ENCODE data around the gene NGLY1. TPM values are rescaled to one million over a fixed set of nuclear protein-coding genes. Genes with fewer than 3 reads are reported as not detected.

Gene NGLY1
- total and polyA plus RNA-seq, 2 of the 4 experiments (the other 2 are of a cell fraction) = 10.0 to 14.9 TPM

DNA sequence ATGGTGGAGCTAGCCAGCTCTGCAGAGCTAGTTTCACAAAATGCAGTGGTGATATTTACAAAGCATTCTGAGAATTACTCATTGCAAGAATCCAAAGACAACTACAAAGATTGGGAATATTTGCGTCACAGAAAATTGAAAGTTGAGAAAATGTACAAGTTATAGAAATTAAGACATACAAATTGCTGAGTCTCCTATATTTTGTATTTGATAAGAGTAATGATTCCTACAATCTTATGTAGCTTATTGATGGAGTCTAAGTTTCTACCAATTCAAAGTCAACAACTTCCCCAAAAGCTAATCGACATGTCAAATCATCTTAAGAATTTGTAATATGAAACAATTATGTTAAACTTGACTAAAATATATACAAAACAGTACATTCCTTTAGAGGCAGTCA is 72.2 kb downstream of the NGLY1 start:
- Histone ChIP-seq H3K4ac (ENCODE audit: low read depth, low read length) (no peak overlapping the region), H3K9me1 (ENCODE audit: insufficient read depth, low read length) (no peaks in the 10 kb centered on the region), H3K27ac (ENCODE audit: insufficient read depth, low read length) (no peak overlapping the region), H3K23ac (ENCODE audit: low read depth, low read length) (no peak overlapping the region), H2BK5ac (ENCODE audit: low read depth, low read length, poor library complexity, severe bottlenecking) (no peak overlapping the region), H2AFZ (replicated peaks; ENCODE audit: low read length, poor library complexity) (no peak overlapping the region), H3K18ac (ENCODE audit: low read depth, low read length) (no peak overlapping the region), H4K20me1 (ENCODE audit: insufficient read depth, low read length) (no peaks in the 10 kb centered on the region), H3K56ac (ENCODE audit: extremely low read depth, insufficient read depth, low read length) (no peak overlapping the region), H3K79me1 (ENCODE audit: low read depth in 1 of 2, low read length in 2 of 2) (no peaks in the 10 kb centered on the region), H4K91ac (ENCODE audit: insufficient read depth, low read depth, low read length) (no peak overlapping the region), H2BK120ac (ENCODE audit: low read depth, low read length) (no peak overlapping the region), H3K4me2 (ENCODE audit: low read depth, low read length) (no peak overlapping the region), H2BK15ac (ENCODE audit: low read depth, low read length) (no peak overlapping the region), H3K4me1 (ENCODE audit: control insufficient read depth, insufficient read depth, low read length) (no peaks in the 10 kb centered on the region), H3K14ac (replicated peaks; ENCODE audit: low read depth, low read length) (no peak overlapping the region), H3K36me3 (ENCODE audit: control insufficient read depth, insufficient read depth, low read length) (no peaks in the 10 kb centered on the region), H3K9me3 (ENCODE audit: control insufficient read depth, insufficient read depth, low read length) (no peaks in the 10 kb centered on the region), H4K5ac (ENCODE audit: low read depth, low read length) (no peak overlapping the region), H3K4me3 (ENCODE audit: insufficient read depth, low read depth, low read length) (no peak overlapping the region), H3K9ac (ENCODE audit: low read depth, low read length) (no peak overlapping the region), H2BK20ac (ENCODE audit: low read depth, low read length) (no peak overlapping the region), H2AK5ac (ENCODE audit: low read depth, low read length) (no peak overlapping the region), H4K8ac (ENCODE audit: low read depth in 2 of 2, low read length in 2 of 2) (no peak overlapping the region), H3K27me3 (ENCODE audit: control insufficient read depth, insufficient read depth, low read length) (peaks cover 2% of the 10 kb centered on the region; the same call in 1 of the 2 replicates), H2AK9ac (replicated peaks; ENCODE audit: low read depth, low read length, poor library complexity) (no peak overlapping the region)
- intact Hi-C loops (cut with micrococcal nuclease) = no loop called here
- in situ Hi-C loops (cut with MboI; ENCODE audit: low sequenced_read_pairs) = no loop called here
- TF ChIP-seq SMC3 (IDR thresholded peaks at IDR 0.05; ENCODE audit: low read depth, low read length) (no peak), MAZ (IDR thresholded peaks at IDR 0.05; ENCODE audit: borderline replicate concordance, low read depth, low read length) (no peak), BHLHE40 (IDR thresholded peaks at IDR 0.05; ENCODE audit: low read depth, low read length) (no peak), FOS (IDR thresholded peaks at IDR 0.05; ENCODE audit: low read depth, low read length) (no peak), CEBPB (IDR thresholded peaks at IDR 0.05; ENCODE audit: low read depth, low read length) (no peak), RAD21 (IDR thresholded peaks at IDR 0.05; ENCODE audit: low read length) (no peak), CHD1 (IDR thresholded peaks at IDR 0.05; ENCODE audit: low read depth, low read length) (no peak), RCOR1 (IDR thresholded peaks at IDR 0.05; ENCODE audit: insufficient replicate concordance, low read length) (no peak), MAFK (IDR thresholded peaks at IDR 0.05; ENCODE audit: low read depth, low read length) (no peak), NFE2L2 (IDR thresholded peaks at IDR 0.05; ENCODE audit: low read depth, low read length) (no peak)
- TF ChIP-seq, protein P1, sequence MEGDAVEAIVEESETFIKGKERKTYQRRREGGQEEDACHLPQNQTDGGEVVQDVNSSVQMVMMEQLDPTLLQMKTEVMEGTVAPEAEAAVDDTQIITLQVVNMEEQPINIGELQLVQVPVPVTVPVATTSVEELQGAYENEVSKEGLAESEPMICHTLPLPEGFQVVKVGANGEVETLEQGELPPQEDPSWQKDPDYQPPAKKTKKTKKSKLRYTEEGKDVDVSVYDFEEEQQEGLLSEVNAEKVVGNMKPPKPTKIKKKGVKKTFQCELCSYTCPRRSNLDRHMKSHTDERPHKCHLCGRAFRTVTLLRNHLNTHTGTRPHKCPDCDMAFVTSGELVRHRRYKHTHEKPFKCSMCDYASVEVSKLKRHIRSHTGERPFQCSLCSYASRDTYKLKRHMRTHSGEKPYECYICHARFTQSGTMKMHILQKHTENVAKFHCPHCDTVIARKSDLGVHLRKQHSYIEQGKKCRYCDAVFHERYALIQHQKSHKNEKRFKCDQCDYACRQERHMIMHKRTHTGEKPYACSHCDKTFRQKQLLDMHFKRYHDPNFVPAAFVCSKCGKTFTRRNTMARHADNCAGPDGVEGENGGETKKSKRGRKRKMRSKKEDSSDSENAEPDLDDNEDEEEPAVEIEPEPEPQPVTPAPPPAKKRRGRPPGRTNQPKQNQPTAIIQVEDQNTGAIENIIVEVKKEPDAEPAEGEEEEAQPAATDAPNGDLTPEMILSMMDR (conservative IDR thresholded peaks at IDR 0.05; ENCODE audit: low read depth, low read length) = no peak
- WGBS, 2 experiments (ENCODE audit: extremely low coverage in 2 of 2, insufficient read length in 1 of 2) = no CpG with 5 or more reads among the region's 2 CpGs
- ATAC-seq (ENCODE audit: low read depth) (no peak), DNase-seq (no peak)
- POLR2A ChIA-PET (ENCODE audit: unreplicated experiment) = no interaction called here
- no TSS peak for BruUV-seq (replicated peaks)
- CTCF ChIA-PET = no interaction called here
- dilution Hi-C loops (cut with HindIII; ENCODE audit: low sequenced_read_pairs, unreplicated experiment) = no loop called here
